ENCODE results near the gene FLII.
A peak's percentile ranks its signal among the peaks of the same experiment; 100 is the strongest.
"Not testable (repeated sequence)": the region's sequence is repeated elsewhere in the genome, so short reads cannot be mapped to it uniquely, and the experiment has no call there.

The FLII gene

DNA sequence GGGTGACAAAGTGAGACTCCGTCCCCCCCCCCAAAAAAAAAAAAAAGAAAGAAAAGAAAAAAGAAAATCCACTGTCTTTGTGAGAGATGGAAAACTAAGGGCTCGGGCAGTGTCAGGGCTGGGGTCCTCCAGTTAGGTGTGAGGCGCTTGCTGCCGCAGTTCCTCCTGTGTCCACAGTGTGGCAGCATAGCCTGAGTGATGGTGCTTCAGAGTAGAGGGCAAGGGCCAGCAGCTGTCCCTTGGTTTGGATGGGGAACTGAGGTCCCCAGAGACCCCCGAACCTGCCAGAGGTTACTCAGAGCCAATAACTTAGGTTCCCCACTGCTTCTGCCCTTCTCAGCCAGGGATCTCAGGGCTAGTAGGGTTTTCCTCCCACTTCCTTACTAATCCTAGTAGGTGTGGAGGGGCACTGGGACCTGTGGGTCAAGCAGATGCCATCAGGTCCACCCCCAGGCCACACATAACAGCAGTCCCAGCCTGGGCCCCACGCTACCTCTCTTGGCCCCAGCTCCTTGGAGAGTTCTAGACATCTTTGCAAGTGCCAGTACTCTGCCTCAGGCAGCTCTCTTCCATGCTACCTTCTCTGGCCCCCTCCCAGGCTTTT, 41.0 kb downstream of the FLII start:
- DNase-seq, result peak; percentile 55

DNA sequence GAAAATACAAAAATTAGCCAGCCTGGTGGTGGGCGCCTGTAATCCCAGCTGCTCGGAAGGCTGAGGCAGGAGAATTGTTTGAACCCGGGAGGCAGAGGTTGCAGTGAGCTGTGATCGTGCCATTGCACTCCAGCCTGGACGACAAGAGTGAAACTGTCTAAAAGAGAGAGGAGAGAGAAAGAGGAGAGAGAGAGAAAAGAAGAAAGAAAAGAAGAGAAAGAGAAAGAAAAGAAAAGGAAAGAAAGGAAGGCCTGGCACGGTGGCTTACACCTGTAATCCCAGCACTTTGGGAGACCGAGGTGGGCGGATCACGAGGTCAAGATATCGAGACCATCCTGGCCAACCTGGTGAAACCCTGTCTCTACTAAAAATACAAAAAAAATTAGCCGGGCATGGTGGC, 41.6 kb downstream of the FLII start:
- not testable (repeated sequence) for DNase-seq

DNA sequence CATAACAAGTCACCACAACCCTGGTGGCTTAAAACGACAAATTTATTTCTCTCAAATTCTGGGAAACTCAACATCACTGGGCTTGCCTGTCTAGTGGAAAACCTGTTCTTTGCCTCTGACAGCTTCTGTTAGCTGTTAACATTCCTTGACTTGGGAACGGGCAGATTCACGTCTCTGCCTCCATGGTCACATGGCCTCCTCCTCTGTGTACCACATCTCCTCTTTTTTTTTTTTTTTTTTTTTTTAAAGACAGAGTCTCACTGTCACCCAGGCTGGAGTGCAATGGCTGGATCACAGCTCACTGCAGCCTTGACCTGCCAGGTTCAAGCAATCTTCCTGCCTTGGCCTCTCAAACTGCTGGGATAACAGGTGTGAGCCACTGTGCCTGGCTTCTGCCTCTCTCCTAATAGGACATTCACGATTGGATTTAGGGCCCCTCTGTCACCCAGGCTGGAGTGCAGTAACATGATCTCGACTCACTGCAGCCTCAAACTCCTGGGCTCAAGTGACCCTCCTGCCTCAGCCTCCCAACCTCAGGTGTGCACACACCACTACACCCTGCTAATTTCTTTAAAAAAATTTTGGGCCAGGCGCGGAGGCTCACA, 44.8 kb downstream of the FLII start:
- DNase-seq, result no peak

DNA sequence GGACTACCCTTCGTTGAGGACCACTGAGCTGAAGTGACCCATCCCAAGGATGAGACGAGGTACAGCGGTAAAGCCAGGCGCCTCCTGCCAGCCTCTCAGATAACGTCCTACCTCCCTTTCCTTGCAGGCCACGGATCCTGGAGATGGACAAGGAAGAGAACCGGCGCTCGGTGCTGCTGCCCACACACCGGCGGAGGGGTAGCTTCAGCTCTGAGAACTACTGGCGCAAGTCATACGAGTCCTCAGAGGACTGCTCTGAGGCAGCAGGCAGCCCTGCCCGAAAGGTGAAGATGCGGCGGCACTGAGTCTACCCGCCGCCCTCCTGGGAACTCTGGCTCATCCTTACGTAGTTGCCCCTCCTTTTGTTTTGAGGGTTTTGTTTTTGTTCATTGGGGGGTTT, 50.4 kb downstream of the FLII start:
- no peak for DNase-seq

DNA sequence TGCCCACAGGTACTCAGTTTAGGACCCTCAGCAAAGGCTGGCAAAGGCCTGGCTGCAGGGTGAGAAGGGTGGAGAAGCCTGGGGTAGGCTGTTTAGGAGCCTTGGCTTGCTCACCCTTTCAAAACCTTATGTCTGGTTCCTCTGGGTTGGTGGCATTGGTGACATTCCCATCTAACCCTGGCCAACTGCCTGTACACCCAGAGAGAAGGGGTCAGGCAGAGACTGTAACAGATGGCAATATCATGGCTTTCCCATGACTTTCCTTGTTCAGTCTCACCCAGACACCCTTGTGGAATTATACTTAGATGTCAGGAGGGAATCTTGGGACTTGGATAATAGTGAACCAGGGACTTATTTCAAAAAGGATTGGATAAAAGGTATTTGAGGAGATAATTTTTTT, 51.6 kb downstream of the FLII start:
- no peak for DNase-seq

DNA sequence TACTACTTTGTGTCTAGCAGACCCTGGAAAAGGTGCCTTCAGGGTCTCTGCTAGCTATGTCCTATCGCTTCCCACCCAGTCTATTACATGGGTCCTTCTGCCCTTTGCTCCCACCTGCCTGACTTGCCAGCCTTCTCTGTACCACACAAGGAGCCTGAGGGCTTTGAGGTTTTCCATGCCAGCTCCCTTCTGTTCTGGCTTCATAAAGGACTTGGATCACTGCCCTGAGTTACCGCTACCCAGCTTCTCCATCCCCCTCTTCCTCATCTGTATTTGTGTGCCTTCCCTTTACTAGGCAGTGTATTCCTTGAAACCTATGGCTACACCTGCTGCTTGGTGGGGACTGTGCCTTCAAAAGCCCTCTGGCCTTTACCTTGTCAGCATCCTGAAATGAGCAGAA, 52.7 kb downstream of the FLII start:
- DNase-seq, result no peak

DNA sequence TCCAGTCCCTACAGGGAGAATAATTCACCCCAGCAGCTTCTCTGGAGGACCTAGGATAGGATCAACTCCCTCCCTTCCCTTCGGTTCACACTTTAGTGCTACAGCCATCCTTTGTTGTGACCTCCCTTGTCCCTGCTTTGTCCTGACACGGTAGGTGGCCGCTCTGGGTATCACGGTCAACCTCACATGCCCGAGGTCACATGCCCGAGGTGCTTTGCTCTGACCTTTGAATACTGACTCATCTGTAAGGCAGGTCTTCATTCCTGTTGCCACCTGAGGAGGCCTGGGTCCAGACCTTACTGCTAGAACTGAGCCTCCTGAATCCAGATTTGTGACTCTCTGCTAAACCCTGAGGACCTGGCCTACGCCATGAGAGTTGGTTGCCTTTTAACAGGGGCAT, 55.2 kb downstream of the FLII start:
- DNase-seq, result no peak

DNA sequence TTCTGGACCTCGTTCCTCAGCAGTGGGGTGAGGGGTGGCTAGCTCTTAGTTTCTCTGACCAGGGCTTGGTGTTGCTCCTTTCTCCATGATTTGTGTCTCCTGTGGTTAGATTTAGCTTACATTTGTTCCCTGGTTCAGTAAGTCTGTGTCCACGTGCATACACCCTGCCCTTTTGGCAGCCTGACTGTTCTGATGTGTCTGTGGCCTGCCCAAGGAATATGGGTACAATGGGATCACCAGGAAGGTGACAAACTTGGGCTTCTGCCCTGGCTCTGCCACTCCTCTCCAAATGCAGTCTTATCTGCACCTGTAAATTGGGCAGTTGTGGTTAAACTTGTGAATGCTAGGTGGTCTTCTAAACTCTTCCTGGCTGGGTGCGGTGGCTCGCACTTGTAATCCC, 57.4 kb downstream of the FLII start:
- DNase-seq, result no peak

DNA sequence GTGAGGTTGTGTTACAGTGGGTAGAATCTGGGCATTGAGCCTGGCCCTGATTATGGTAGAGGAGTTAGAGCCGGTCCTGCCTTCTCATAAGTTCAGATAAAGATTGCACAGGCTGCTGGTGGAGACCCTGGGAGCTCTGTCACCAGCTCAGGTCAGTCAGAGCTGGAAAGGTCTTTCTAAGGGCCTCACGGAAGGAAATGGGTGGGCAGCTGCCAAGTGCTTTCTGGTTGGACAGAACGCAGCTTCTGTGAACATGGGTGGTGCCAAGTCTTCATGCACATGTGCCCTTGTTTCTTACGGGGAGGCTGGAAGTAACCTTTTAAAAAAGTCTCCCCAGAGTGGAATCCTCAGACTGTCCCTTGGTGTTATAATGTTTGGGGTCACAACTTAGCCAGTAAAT, 60.0 kb downstream of the FLII start:
- no peak for DNase-seq

DNA sequence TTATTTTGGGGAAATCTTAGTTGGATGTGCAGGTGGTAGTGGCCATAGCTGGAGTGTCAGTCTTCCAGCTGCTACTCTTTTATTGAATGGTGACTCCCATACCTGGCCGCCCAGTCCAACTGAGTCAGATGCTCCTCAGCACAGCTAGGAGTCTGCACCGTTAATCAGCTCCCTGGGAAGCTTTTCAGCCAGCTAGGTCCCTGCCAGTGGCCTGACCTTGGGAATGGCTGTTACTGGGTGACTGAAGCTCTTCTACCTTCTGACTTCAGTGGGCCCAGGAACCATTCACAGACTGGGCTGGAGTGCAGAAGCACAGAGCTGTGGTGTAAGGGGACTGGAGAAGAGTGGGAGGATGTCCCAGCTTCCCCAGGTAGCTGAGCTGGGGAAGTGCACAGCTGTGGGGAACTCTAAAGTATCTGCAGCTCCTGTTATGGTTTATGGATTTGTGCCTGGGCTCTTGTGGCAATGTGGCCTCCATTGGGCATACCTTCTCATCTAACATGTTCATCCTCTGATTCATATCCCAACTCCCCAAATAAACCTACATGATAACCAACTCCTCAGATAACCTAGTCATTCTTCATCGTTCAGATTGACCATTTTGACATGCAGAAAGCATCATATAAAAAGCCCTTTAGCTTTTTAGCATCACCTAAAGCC, 60.9 kb downstream of the FLII start:
- no peak for DNase-seq

DNA sequence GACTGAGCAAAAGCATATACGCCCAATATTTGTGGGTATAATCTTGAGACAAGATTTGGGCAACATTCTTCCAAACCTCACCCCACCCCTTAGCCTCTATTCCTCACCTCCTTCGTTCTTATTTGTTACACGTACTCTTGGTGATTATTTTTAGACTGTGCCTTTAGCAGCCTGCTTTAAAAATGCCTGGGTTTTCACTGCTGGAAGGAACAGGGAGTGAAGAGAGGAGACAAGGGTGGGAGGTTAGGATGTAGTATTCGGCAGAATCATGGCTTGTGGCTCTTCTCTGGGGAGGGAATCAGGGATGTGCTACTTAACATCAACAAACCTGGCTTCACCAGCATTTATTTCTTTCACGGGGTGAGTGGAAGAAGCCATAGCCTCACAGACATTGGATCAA, 63.3 kb downstream of the FLII start:
- DNase-seq, result no peak
